Measurements from ENCODE around the gene POLD3.
"Not testable (repeated sequence)": the region's sequence is repeated elsewhere in the genome, so short reads cannot be mapped to it uniquely, and the experiment has no call there.

Gene POLD3

DNA sequence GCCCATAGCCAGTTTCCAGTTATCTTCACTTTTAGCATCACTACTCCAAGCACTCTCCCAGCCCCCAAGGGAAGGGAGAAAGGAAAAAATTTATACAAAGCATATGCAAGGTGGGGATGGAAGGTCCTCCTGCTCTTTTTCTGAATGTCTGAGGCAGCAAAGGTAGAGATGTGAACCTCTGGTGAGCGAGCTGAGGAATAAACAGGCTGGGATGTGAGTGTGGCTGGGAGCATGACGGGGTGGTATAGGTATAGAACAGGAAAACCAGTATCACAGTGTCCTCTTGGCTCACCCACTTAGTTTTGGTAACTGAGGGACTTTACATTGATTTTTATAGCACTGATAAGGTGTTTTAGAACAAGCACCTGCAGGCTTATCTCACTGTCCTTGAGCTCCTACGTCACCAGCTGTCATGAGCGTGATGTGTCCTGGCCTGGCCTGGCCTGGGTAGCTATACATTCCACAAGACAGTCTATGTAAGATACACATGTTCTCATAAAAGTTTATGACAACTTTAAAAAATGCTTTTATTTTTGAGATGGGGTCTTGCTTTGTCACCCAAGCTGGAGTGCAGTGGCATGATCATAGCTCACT is 10.3 kb upstream of the POLD3 start:
- no peak for DNase-seq (ENCODE audit: low read depth in 2 of 3, low spot score in 2 of 3)

DNA sequence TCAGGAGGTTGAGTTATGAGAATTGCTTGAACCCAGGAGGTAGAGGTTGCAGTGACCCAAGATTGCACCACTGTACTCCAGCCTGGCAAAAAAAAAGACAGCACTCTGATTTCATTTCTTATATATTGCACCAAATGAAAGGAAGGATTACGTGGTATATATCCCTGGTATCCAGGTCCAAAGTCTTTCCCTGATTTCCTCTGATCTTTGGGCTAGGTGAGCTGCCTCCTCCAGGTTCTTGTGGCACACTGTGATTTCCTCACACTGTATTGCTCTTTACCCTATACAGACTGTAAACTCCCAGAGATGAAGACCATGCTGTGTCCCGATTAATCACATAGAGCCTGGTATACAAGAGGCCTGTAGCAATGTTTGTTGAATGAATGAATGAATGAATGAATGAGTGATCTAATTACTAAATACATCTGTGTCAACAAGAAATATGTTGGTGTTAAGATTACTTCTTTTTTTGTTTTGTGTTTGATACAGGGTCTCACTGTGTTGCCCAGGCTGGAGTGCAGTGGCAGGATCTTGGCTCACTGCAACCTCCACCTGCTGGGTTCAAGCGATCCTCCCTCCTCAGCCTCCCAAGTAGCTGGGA is 9.3 kb upstream of the POLD3 start:
- DNase-seq (ENCODE audit: low read depth in 2 of 3, low spot score in 2 of 3) = no peak

DNA sequence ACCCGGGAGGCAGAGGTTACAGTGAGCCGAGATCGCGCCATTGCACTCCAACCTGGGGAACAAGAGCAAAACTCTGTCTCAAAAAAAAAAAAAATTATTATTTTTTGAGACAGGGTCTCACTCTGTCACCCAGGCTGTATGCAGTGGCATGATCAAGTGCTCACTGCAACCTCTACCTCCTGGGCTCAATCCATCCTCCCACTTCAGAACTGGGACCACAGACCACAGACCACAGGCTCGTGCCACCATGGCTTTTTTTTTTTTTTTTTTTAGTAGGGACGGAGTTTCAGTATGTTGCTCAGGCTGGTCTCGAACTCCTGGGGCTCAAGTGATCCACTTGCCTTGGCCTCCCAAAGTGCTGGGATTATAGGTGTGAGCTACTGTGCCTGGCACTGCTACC is 1.9 kb upstream of the POLD3 start:
- not testable (repeated sequence) for DNase-seq (ENCODE audit: low read depth in 2 of 3, low spot score in 2 of 3)

DNA sequence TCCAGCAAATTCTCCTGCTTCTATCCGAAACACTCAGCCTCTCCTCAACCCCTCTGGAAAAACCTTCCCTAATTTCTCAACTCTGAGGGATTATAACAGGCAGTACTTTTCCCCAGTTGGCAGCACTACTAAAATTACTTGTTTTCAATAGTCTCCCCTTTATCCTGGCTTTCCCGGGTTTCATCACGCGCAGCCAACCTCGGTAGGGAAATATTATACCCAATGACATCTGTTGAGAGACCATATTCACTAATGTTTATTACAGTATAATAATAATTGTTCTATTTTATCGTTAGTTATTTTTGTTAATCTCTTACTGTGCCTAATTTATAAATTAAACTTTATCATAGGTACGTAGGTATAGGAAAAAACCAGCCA is 330 bp upstream of the POLD3 start:
- no peak for DNase-seq (ENCODE audit: low read depth in 2 of 3, low spot score in 2 of 3)

- DNase-seq (ENCODE audit: low read depth in 2 of 3, low spot score in 2 of 3) = no peak
These were observed 1.1 kb downstream of the POLD3 start for GRCh38 chr11:74593463-74593862.

DNA sequence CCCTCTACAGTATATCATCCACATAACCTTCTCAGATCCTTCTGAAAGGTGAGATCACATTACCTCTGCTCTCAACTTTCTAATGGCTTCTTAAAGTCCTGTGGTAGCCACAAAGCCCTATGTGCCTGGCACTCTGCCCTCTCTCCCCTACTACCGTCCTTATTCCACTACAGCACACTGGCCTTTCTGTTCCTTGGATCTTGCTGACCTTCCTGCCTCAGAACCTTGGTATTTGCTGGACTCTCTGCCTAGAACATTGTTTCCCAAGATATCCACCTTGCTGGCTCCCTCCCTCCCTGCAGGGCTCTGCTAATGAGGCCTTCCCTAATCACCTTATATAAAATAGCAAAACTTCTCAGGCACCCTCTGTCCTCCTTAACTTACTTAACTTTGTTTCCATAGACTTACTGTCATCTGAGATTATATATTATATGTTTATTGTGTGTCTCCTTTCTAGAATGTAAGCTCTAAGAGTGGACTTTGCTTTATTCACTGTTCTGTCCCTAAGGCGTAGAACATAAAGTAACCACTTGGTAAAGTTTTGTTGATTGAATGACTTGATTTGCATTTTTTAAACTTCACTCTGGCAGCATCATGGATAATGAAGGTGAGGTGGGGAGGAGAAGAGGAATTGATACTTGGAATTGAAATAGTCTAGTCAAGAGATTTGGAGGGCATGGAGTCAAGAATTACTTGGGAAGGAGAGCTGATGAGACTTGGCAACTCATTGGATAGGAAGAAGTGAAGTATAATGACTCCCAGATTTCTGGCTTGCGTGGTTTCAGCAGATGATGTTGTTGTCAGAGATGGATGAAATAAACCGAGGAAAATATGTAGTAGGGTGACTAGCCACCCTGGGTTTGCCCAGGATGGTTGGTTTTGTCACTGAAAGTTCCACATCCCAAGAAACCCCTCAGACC is 10.5 kb downstream of the POLD3 start:
- no peak for DNase-seq (ENCODE audit: low read depth in 2 of 3, low spot score in 2 of 3)

- no peak for DNase-seq (ENCODE audit: low read depth in 2 of 3, low spot score in 2 of 3)
These were observed 11.5 kb downstream of the POLD3 start for GRCh38 chr11:74603845-74604244.

GRCh38 chr11:74604311-74604710 is 11.9 kb downstream of the POLD3 start:
- no peak for DNase-seq (ENCODE audit: low read depth in 2 of 3, low spot score in 2 of 3)

- no peak for DNase-seq (ENCODE audit: low read depth in 2 of 3, low spot score in 2 of 3)
These were observed 13.0 kb downstream of the POLD3 start for GRCh38 chr11:74605403-74605802.

DNA sequence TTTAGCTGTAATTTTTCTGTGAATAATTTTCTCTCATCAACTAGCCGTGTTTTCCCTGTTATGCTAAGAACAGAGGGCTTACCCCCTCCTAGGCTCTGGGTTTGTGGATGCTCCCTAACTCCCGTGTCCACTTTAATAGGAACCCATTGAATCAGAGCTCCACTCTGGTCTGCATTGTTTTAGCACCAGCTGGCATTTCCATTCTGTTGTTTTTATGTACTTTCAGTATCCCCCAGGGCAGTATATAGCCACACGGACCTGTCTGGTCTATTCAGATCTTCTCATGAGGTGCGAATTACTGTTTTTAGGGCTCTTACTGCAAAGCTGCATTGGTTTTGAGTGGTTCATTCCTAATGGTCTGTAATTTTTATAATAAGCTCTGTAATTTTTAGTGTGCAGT is 16.0 kb downstream of the POLD3 start:
- no peak for DNase-seq (ENCODE audit: low read depth in 2 of 3, low spot score in 2 of 3)

GRCh38 chr11:74611369-74611861 is 19.0 kb downstream of the POLD3 start:
- no peak for DNase-seq (ENCODE audit: low read depth in 2 of 3, low spot score in 2 of 3)

DNA sequence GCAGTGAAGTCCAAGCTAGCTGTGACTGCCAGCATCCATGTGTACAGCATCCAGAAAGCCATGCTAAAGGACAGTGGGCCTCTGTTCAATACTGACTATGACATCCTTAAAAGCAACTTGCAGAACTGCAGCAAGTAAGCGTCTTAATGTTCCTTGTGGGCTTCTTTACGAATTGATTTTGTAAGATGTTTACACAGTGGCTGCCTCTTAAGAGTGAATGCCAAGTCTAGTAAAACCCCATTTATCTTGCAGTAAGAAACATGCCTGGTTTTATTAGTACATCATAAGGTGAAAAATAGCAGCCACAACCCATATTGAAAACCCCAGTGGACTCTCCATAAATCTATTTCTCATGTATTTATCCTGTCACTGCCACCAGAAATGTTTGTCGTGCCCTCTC is 20.5 kb downstream of the POLD3 start:
- no peak for DNase-seq (ENCODE audit: low read depth in 2 of 3, low spot score in 2 of 3)

GRCh38 chr11:74615311-74615710 is 22.9 kb downstream of the POLD3 start:
- no peak for DNase-seq (ENCODE audit: low read depth in 2 of 3, low spot score in 2 of 3)

- DNase-seq (ENCODE audit: low read depth in 2 of 3, low spot score in 2 of 3) = no peak
These were observed 23.6 kb downstream of the POLD3 start for GRCh38 chr11:74615988-74616387.

DNA sequence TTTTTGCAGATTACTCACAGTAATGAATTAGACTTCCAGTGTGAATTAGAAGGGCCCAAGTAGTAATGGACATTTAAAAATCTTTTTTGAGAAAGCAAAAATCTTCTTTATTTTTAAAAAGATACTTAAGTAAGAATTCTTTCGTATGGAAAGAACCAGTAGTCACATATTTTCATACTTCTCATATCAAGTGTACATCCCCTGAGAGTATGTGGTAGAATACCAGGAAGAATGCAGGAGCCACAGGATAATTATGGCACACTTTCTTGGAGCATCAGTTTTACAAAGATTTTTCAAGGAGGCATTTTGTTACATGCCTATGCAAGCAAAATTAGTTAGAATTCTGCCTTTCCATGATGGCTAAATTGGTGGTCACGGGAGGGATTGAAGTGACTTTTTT is 28.1 kb downstream of the POLD3 start:
- DNase-seq (ENCODE audit: low read depth in 2 of 3, low spot score in 2 of 3) = no peak

DNA sequence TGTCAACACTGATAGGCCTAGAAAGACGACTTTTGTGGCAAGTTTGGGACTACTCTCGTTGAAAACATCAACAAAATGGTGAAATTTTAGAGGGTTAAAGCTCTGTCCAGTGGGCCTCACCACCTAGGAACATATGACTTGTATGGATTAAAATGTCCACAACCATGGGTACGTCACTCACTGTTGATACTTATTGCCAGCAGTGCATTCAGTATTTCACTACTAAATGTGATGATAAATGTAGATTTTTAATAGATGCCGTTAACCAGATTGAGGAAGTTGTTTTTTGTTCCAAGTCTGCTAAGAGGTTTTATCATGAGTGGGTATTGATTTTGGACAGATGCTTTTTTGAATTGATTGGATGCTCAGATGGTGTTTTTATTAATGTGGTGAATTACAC is 33.7 kb downstream of the POLD3 start:
- DNase-seq (ENCODE audit: low read depth in 2 of 3, low spot score in 2 of 3) = no peak

DNA sequence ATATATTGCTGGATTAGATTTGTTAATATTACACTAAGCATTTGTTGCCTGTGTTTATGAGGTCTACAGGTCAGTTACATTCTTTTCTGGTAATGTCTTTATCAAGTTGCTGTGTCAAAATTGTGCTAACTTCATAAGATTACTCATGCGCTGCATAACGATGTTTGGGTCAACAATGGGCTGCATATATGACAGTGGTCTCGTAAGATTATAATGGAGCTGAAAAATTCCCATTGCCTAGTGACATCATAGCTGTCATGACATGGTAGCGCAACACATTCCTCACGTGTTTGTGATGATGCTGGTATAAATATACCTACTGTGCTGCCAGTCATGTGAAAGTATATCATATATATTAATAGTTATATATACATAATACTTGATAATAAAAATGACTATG is 34.2 kb downstream of the POLD3 start:
- no peak for DNase-seq (ENCODE audit: low read depth in 2 of 3, low spot score in 2 of 3)

- DNase-seq (ENCODE audit: low read depth in 2 of 3, low spot score in 2 of 3) = no peak
These were observed 35.0 kb downstream of the POLD3 start for GRCh38 chr11:74627381-74627780.

- no peak for DNase-seq (ENCODE audit: low read depth in 2 of 3, low spot score in 2 of 3)
These were observed 37.7 kb downstream of the POLD3 start for GRCh38 chr11:74630043-74630442.

GRCh38 chr11:74633406-74634393 is 41.3 kb downstream of the POLD3 start:
- DNase-seq (ENCODE audit: low read depth in 2 of 3, low spot score in 2 of 3) = no peak

- no peak for DNase-seq (ENCODE audit: low read depth in 2 of 3, low spot score in 2 of 3)
These were observed 42.2 kb downstream of the POLD3 start for GRCh38 chr11:74634537-74634936.
